Measurements from ENCODE around the gene RMRP. TPM values are rescaled to one million over a fixed set of nuclear protein-coding genes. Genes with fewer than 3 reads are reported as not detected.

The RMRP gene
- total RNA-seq, 1 experiment from 2014 or later: 13,506 TPM

GRCh38 chr9:35675732-35676392, 18.0 kb upstream of the RMRP start:
- DNase-seq: no peak
- ChIA-PET CTCF (no interaction called here), POLR2A (ENCODE audit: unreplicated experiment) (no interaction called here)
- BruUV-seq (replicated peaks): no TSS peak
- Histone ChIP-seq H3F3A (ENCODE audit: insufficient read depth, low read depth) (peaks cover 5% of the 10 kb centered on the region; the same call in 1 of the 2 replicates), H3K79me2 (ENCODE audit: low read depth) (no peaks in the 10 kb centered on the region), H3K9me2 (ENCODE audit: insufficient read depth) (no peaks in the 10 kb centered on the region), H2AFZ (no peak overlapping the region), H4K20me1 (ENCODE audit: insufficient read depth) (no peaks in the 10 kb centered on the region), H3K4me2 (no peak overlapping the region), H3K36me3 (ENCODE audit: low read depth) (no peaks in the 10 kb centered on the region), H3K27ac (no peak overlapping the region), H3K27me3 (ENCODE audit: insufficient read depth, low read depth) (no peaks in the 10 kb centered on the region), H3K4me1 (replicated peaks; ENCODE audit: insufficient read depth) (peaks cover 13% of the 10 kb centered on the region), H3K9me3 (ENCODE audit: insufficient read depth, low read depth) (no peaks in the 10 kb centered on the region), H3K4me3 (no peak overlapping the region)
- TF ChIP-seq, protein P1, sequence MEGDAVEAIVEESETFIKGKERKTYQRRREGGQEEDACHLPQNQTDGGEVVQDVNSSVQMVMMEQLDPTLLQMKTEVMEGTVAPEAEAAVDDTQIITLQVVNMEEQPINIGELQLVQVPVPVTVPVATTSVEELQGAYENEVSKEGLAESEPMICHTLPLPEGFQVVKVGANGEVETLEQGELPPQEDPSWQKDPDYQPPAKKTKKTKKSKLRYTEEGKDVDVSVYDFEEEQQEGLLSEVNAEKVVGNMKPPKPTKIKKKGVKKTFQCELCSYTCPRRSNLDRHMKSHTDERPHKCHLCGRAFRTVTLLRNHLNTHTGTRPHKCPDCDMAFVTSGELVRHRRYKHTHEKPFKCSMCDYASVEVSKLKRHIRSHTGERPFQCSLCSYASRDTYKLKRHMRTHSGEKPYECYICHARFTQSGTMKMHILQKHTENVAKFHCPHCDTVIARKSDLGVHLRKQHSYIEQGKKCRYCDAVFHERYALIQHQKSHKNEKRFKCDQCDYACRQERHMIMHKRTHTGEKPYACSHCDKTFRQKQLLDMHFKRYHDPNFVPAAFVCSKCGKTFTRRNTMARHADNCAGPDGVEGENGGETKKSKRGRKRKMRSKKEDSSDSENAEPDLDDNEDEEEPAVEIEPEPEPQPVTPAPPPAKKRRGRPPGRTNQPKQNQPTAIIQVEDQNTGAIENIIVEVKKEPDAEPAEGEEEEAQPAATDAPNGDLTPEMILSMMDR (conservative IDR thresholded peaks at IDR 0.05): no peak
- no peak for TF ChIP-seq EZH2 (IDR thresholded peaks at IDR 0.05; ENCODE audit: low read depth)
- intact Hi-C loops (cut with micrococcal nuclease; ENCODE audit: unreplicated experiment): no loop called here

- CTCF ChIA-PET: no interaction called here
- POLR2A ChIA-PET (ENCODE audit: unreplicated experiment): no interaction called here
- H3K4me2 ChIP-seq: no peak overlapping the region
Observed at GRCh38 chr9:35675204-35675603, 17.4 kb upstream of the RMRP start.

GRCh38 chr9:35674025-35674361, 16.2 kb upstream of the RMRP start:
- peak overlapping the region; percentile 61 for H3K4me2 ChIP-seq
- POLR2A ChIA-PET (ENCODE audit: unreplicated experiment): interaction anchor here (0.5 kb wide), 1 partner anchor 25 kb away, joined by 4 read pairs; no protein-coding TSS in a partner anchor

More at GRCh38 chr9:35675204-35675603, 17.4 kb upstream of the RMRP start:
- no peak overlapping the region for H3K4me3 ChIP-seq
- peaks cover 13% of the 10 kb centered on the region for H3K4me1 ChIP-seq (replicated peaks; ENCODE audit: insufficient read depth)
- intact Hi-C loops (cut with micrococcal nuclease; ENCODE audit: unreplicated experiment): no loop called here
- H4K20me1 ChIP-seq (ENCODE audit: insufficient read depth): no peaks in the 10 kb centered on the region
- peaks cover 5% of the 10 kb centered on the region; the same call in 1 of the 2 replicates for H3F3A ChIP-seq (ENCODE audit: insufficient read depth, low read depth)
- no peaks in the 10 kb centered on the region for H3K27me3 ChIP-seq (ENCODE audit: insufficient read depth, low read depth)
- TF ChIP-seq, protein P1 (conservative IDR thresholded peaks at IDR 0.05): no peak
- TF ChIP-seq EZH2 (IDR thresholded peaks at IDR 0.05; ENCODE audit: low read depth): no peak
- no TSS peak for BruUV-seq (replicated peaks)
- no peak overlapping the region for H2AFZ ChIP-seq
- H3K27ac ChIP-seq: no peak overlapping the region
- no peaks in the 10 kb centered on the region for H3K36me3 ChIP-seq (ENCODE audit: low read depth)
- H3K9me3 ChIP-seq (ENCODE audit: insufficient read depth, low read depth): no peaks in the 10 kb centered on the region
- DNase-seq: no peak
- H3K9me2 ChIP-seq (ENCODE audit: insufficient read depth): no peaks in the 10 kb centered on the region
- H3K79me2 ChIP-seq (ENCODE audit: low read depth): no peaks in the 10 kb centered on the region

More at GRCh38 chr9:35674025-35674361, 16.2 kb upstream of the RMRP start:
- Histone ChIP-seq H3K27me3 (ENCODE audit: insufficient read depth, low read depth) (no peaks in the 10 kb centered on the region), H3K4me1 (replicated peaks; ENCODE audit: insufficient read depth) (peaks cover 13% of the 10 kb centered on the region), H3K27ac (no peak overlapping the region), H3K9me3 (ENCODE audit: insufficient read depth, low read depth) (no peaks in the 10 kb centered on the region), H4K20me1 (ENCODE audit: insufficient read depth) (no peaks in the 10 kb centered on the region), H3K9me2 (ENCODE audit: insufficient read depth) (no peaks in the 10 kb centered on the region), H3K79me2 (ENCODE audit: low read depth) (no peaks in the 10 kb centered on the region), H2AFZ (no peak overlapping the region), H3K4me3 (no peak overlapping the region), H3F3A (ENCODE audit: insufficient read depth, low read depth) (peaks cover 5% of the 10 kb centered on the region; the same call in 1 of the 2 replicates), H3K36me3 (ENCODE audit: low read depth) (no peaks in the 10 kb centered on the region)
- CTCF ChIA-PET: interaction anchor here (0.8 kb wide), 1 partner anchor 17 kb away, joined by 6 read pairs; no protein-coding TSS in a partner anchor
- DNase-seq: no peak
- intact Hi-C loops (cut with micrococcal nuclease; ENCODE audit: unreplicated experiment): no loop called here
- BruUV-seq (replicated peaks): no TSS peak
- no peak for TF ChIP-seq EZH2 (IDR thresholded peaks at IDR 0.05; ENCODE audit: low read depth)
- TF ChIP-seq, protein P1 (conservative IDR thresholded peaks at IDR 0.05): no peak

Measured in PC-9 (cell line).